HTERT RPE-1 (cell line): ENCODE data around the gene SLC9A1.

Experiments used
- in situ Hi-C: fragments of 300-500 bp; cut with MboI; formaldehyde crosslinking; loops from 4 replicates; pipeline ENCODE4 v1.14.3; 2020; ENCODE audit warnings: low sequenced_read_pairs

The SLC9A1 gene

DNA sequence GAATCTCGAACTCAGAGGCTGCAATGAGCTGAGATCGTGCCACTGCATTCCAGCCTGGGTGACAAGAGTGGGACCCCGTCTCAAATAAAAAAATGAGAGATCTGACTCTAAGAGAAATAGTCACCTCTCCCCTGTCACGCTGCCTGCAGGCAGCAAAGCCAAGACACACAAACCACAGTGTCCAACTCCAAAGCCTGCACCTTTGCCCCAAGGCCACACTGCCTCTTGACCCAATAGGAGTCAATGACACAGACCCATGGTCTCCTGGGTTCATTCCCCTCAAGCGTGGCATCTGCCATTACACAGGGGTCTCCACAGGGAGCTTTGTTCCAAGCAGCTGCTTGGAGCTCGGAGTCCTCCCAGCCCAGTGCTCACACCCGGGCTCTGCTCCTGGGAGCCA is 46.3 kb downstream of the SLC9A1 start:
- in situ Hi-C loops = no loop called here

- in situ Hi-C loops = no loop called here
These were observed 48.2 kb downstream of the SLC9A1 start for GRCh38 chr1:27106561-27107323.

DNA sequence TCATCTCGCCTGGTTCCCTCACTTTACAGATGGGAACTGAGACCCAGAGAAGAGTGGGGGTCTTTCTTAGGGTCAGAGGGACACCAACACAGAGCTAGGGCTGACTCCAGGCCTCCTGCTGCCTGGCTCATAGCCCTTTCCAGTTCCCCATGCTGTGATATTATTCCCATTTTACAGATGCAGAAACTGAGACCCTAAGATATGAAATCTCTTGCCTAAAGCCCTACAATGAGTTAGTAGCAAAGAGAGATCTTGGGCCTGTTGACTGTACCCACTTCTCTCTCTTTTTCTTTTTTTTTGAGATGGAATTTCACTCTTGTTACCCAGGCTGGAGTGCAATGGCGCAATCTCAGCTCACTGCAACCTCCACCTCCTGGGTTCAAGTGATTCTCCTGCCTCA is 49.9 kb downstream of the SLC9A1 start:
- in situ Hi-C loops = no loop called here

GRCh38 chr1:27103498-27103897 is 51.4 kb downstream of the SLC9A1 start:
- in situ Hi-C loops = no loop called here

DNA sequence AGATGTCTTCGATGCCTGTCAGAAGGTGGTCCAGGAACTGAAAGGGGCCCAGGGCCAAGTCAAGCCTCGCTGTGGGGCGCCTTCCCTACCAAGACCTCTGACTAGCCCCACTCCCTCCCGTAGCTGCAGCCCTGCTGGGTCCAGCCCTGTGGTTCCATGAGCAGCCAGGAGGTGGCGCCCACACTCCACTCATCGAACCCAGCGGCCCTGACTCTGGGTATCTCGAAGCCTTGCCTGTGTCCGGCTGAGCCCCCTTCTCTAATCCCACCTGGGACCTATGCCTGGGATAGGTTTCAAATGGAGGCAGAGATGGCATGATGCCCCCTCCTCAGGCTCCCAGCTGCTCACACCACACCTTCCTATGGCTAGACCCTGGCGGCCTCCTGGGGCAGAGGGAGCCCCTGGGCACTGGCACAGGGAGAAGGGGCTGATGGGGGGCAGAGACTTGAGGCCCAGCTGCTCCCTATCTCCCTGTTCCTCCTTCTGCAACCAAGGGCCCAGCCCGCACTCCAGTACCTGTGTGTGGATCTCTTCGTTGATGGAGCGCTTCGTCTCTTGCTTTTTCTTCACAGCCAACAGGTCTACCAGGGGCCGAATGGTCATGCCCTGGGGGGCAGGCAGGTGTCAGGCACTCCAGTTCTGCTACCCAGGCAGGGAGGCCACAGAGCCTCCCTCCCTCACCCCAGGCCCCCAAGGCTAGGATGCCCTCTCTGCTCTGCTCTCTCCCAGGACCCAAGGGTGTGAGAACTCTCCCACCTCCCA is 52.0 kb downstream of the SLC9A1 start:
- in situ Hi-C loops = no loop called here

GRCh38 chr1:27102134-27102706 is 52.7 kb downstream of the SLC9A1 start:
- in situ Hi-C loops = no loop called here

- in situ Hi-C loops = no loop called here
These were observed 53.2 kb downstream of the SLC9A1 start for GRCh38 chr1:27101696-27102095.

GRCh38 chr1:27101054-27101491 is 53.9 kb downstream of the SLC9A1 start:
- in situ Hi-C loops = no loop called here

DNA sequence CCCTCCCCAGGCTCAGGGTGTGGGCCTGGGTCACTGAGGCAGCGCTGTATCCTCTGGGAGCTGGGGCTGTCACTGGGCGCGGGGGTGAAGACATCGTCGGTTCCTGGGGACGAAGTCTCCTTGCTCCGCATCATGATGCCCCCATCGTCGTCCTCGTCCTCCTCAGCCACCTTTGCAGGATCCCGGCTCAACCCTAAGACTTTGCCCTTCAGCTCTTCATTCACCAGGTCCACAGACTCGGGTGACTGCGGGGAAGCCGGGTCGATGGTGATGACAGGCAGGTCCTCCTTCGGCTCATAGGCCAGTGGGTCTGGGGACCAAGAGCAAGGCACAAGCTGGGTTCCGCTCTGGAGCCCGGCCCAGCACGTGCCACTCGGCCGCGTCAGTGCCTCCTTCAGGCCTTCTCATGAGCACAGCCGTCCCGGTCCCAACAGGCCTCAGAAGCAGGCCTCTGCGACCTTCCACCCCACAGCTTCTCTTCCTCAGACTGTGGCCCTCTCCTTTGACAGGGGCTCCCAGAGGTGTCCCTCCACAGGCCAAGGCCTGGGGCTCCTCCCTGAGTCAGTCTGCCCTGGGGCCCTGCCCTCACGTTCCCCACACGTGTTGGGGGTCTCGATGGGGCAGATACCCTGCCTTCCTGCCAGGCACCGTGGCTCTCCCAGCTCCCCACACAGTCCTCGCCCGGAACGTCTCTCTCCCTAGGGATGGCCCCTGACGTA is 54.4 kb downstream of the SLC9A1 start:
- in situ Hi-C loops = no loop called here

DNA sequence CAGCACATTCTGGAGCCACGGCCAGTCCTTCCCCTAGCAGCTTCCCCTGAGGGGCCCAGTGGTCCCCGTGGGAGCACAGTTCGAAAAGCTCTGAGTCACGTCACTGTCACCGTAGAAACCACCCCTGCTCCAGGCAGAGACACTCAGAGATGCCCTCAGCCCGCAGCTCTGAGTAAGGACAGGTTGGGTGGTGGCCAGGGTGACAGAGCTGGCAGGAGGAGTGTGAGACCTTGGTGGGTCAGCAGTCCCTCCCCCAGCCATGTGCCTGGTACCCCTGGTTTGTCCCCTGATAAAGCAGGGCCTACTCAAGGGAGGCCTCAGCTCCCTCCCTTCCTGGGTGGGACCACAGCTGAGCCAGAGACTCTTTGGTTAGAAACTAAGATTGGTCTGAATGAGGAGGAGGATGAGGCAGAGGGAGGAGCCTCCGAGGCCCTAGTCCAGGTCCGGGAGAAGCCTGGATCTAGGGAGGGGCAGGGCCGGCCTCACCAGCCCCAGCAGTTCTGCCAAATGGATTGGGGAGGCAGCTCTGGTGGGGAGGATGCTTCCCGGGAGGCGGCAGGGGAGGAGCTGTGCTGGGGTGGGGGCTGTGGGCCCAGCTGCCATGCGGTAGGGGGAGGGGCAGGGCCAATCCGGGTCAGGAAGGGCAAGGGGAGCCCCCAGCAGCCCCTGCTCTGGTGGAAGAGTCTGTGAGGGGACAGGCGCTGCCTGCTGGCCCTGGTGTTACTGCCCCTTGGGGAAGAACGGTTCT is 55.2 kb downstream of the SLC9A1 start:
- in situ Hi-C loops = no loop called here

DNA sequence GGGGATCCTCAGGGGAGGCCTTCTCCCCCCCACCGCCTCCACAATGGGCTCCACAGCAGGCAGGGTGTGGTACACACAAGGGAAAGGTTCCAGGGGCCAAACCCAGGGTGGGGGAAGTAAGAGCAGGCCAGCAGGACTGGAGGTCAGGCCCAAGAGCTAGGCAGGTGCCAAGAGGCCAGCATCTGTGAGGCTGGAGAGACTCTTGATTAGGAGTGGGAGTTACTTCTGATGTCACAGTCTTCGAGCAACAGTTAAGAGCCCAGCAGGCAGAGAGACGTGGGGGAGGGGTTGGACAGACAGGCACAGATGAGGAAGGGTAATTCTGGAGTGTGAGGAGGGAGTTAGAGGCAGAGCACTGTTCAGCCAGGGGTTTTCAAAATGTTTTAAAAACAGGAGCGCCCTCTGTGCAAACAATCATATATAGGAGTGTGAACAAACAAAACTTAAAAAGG is 55.8 kb downstream of the SLC9A1 start:
- in situ Hi-C loops = no loop called here

GRCh38 chr1:27098431-27099134 is 56.3 kb downstream of the SLC9A1 start:
- in situ Hi-C loops = no loop called here

- in situ Hi-C loops = no loop called here
These were observed 57.4 kb downstream of the SLC9A1 start for GRCh38 chr1:27097484-27097917.

DNA sequence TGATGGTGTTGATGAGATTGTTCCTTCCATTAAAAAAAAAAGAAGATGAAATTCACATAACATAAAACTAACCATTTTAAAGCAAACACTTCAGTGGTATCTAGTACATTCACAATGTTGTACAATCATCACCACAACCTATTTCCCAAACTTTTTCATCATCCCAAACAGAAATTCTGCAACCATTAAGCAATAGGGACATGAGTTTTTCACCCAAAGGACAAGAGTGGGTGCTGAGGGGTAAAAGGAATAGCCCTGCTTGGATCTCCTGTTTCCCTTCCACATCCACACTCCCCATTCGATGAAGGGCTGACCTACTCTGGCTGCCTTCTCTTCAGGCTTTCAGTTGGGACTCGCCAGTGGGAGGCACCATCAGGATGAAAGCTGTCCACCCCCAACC is 59.3 kb downstream of the SLC9A1 start:
- in situ Hi-C loops = no loop called here

DNA sequence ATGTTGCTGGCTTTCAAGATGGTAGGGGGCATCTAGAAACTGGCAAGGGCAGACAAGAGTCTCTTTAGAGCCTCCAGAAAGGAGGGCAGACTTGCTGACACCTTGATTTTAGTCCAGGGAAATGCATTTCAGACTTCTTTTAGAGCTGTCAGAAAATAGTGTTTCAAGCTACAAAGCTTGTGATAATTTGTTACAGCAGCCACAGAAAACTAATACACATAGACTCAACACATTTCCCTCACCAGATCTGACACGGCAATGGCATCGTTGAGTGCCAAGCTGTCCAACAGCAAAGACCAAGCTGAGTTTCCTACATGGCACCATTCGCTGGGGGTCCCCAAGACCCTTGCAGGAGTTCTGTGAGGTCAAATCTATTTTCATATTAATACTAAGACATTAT is 62.0 kb downstream of the SLC9A1 start:
- in situ Hi-C loops = no loop called here

DNA sequence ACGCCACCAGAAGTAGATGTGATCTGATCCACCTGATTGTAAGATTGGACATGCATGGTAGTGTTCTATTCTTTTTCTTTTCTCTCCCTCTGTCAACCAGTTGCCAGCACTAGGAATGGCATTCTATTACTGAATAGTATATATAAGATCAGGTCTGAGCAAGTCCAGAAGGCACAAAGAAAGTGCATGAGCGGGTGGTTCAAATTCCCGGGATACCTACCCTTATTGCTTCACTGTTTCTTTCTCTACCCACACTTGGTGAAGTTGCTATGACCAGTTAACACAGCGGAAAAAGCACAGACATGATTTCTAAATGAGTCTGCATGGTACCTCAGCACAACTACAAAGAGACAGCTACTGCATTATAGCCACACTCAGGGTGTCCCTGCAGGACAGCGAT is 64.0 kb downstream of the SLC9A1 start:
- in situ Hi-C loops = no loop called here

- in situ Hi-C loops = no loop called here
These were observed 67.3 kb downstream of the SLC9A1 start for GRCh38 chr1:27087371-27088220.

DNA sequence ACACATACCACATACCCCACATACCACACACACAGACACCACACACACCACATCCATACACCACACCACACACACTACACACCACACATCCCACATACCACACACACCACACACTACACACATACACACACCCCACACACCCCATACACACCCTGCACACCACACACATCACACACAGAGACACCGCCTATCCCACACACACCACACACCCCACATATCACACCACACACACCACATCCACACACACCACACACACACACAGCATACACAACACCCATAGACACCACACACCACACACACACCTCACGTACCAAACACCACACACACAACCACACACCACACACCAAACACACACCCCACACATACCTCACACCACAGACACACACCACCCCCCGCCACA is 68.3 kb downstream of the SLC9A1 start:
- in situ Hi-C loops = no loop called here

DNA sequence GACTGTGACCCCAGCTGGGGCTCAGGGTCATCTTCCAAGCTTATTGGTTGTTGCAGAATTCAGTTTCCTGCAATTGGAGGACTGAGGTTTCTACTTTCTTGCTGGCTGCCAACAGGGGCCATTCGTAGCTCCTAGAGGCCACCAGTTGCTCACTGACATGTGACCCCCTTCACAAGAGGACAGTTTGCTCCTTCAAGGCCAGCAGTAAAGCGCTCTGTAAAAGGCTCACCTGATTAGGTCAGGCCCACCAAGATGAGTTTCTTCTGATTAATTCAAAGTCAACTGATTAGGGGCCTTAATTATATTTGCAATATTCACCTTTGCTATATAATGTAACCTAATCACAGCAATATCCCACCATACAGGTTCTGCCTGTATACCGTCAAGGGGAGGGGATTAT is 68.9 kb downstream of the SLC9A1 start:
- in situ Hi-C loops = no loop called here
